ENCODE measurements around the gene MEGF8. TPM values are rescaled to one million over a fixed set of nuclear protein-coding genes. Genes with fewer than 3 reads are reported as not detected.

The MEGF8 gene
- total and polyA plus RNA-seq, 8 donors = 7.3 to 15.9 (median 9.0) TPM

DNA sequence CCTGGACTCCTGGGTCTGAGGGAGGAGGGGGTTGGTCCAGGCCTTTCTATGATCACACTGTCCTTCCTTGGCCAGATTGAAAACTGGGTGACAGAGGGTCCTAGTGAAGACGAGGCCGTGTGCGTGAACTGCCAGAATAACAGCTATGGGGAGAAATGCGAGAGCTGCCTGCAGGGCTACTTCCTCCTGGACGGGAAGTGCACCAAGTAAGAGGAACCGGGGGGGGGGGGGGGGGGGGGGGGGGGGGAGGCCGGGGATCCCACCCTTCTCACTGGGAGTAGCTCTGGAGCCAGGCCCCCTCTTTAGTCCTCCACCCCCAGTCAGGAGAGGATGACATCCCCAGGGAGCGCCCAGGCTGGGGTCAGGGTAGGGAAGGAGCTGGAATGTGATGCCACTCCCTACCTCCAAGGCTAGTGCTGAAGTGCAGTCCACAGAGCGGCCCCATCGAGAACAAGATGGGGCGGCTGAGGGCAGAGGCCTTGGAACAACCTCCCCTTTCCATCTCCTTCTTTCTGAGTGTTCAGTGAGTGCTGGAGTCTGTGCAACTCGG, 45.3 kb downstream of the MEGF8 start:
- H3K4me3 ChIP-seq = no peak overlapping the region
- DNase-seq (no peak), ATAC-seq (no peak), FAIRE-seq (no peak)
- no peaks in the 10 kb centered on the region for H3K36me3 ChIP-seq
- 84 to 98% methylated on average over 9 to 11 of the region's 12 CpGs for WGBS, 2 donors
- intact Hi-C loops (cut with DNase I) = no loop called here
- H3K27me3 ChIP-seq = no peaks in the 10 kb centered on the region
- no peaks in the 10 kb centered on the region for H3K4me1 ChIP-seq
- H3K27ac ChIP-seq = no peak overlapping the region
- no peaks in the 10 kb centered on the region for H3K9me3 ChIP-seq
- no peak for TF ChIP-seq CTCF (IDR thresholded peaks at IDR 0.05)

DNA sequence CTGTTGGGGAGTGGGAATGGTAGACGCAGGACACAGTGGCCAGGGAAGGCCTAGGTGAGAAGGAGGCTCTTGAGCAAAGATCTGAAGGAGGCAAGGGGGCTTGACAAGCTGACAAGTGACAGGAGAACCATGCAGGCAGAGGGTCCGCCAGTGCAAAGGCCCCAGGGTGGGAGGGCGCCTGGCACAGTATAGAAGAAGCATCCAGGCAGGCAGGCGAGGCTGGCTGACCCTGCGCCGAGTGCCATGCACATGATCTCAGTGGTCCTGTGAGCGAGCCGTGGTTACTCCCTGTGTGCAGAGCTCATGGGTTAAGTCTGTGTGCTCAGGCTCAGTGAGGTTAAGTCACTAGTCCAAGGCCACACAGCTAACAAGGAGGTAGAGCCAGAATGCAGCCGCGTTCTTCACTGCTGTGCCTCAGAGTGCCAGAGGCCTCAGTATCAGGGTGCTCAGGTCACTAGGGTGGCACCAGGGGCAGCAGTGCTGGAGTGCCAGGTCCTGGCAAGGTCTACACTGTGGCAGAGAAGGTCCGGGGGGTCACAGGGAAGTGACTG, 49.5 kb downstream of the MEGF8 start:
- intact Hi-C loops (cut with DNase I) = no loop called here
- H3K9me3 ChIP-seq = no peaks in the 10 kb centered on the region
- no peaks in the 10 kb centered on the region for H3K27me3 ChIP-seq
- TF ChIP-seq CTCF (IDR thresholded peaks at IDR 0.05) = no peak
- no peaks in the 10 kb centered on the region for H3K4me1 ChIP-seq
- DNase-seq (no peak), FAIRE-seq (no peak), ATAC-seq (no peak)
- no peaks in the 10 kb centered on the region for H3K36me3 ChIP-seq
- no peak overlapping the region for H3K4me3 ChIP-seq
- 89 to 92% methylated on average over 11 of the region's 11 CpGs for WGBS, 2 donors
- H3K27ac ChIP-seq = no peak overlapping the region

- DNase-seq = no peak
- ATAC-seq = no peak
- no peak overlapping the region for H3K4me3 ChIP-seq
- no peak overlapping the region for H3K27ac ChIP-seq
- no peak for FAIRE-seq
- intact Hi-C loops (cut with DNase I) = no loop called here
- no peaks in the 10 kb centered on the region for H3K36me3 ChIP-seq
- peaks cover 0 to under 1% (median 0%) of the 10 kb centered on the region in 4 donors for H3K27me3 ChIP-seq
- no peaks in the 10 kb centered on the region for H3K9me3 ChIP-seq
- H3K4me1 ChIP-seq = no peaks in the 10 kb centered on the region
- WGBS, 2 donors = 93 to 95% methylated on average over 48 to 54 of the region's 54 CpGs
- no peak for TF ChIP-seq CTCF (IDR thresholded peaks at IDR 0.05)
Observed at GRCh38 chr19:42375415-42376176, 50.2 kb downstream of the MEGF8 start.

GRCh38 chr19:42376177-42376555, 50.7 kb downstream of the MEGF8 start:
- intact Hi-C loops (cut with DNase I) = no loop called here
- DNase-seq (no peak), FAIRE-seq (no peak), ATAC-seq (no peak)
- no peak overlapping the region for H3K4me3 ChIP-seq
- no peaks in the 10 kb centered on the region for H3K36me3 ChIP-seq
- no peaks in the 10 kb centered on the region for H3K9me3 ChIP-seq
- H3K27me3 ChIP-seq = peaks cover 0 to 7% (median 0%) of the 10 kb centered on the region in 4 donors
- H3K27ac ChIP-seq = no peak overlapping the region
- no peak for TF ChIP-seq CTCF (IDR thresholded peaks at IDR 0.05)
- 92 to 94% methylated on average over 17 of the region's 17 CpGs for WGBS, 2 donors
- H3K4me1 ChIP-seq = no peaks in the 10 kb centered on the region
